DND-41 (cell line): Measurements from ENCODE around the gene LTA4H.

Experiments used
- EZH2 ChIP-seq: IDR thresholded peaks from 3 replicates; pipeline ENCODE4 v1.6.1; 2012; ENCODE audit warnings: borderline replicate concordance, low read depth, mild to moderate bottlenecking, moderate library complexity, low read length, inconsistent platforms; ENCODE audit not compliant: severe bottlenecking
- TF ChIP-seq, protein P1 (sequence below): IDR thresholded peaks from 2 replicates; pipeline ENCODE4 v1.5.1; 2012; ENCODE audit warnings: borderline replicate concordance, low read length, moderate library complexity, mild to moderate bottlenecking; ENCODE audit not compliant: poor library complexity, severe bottlenecking; ENCODE audit errors: extremely low read depth

DNA sequence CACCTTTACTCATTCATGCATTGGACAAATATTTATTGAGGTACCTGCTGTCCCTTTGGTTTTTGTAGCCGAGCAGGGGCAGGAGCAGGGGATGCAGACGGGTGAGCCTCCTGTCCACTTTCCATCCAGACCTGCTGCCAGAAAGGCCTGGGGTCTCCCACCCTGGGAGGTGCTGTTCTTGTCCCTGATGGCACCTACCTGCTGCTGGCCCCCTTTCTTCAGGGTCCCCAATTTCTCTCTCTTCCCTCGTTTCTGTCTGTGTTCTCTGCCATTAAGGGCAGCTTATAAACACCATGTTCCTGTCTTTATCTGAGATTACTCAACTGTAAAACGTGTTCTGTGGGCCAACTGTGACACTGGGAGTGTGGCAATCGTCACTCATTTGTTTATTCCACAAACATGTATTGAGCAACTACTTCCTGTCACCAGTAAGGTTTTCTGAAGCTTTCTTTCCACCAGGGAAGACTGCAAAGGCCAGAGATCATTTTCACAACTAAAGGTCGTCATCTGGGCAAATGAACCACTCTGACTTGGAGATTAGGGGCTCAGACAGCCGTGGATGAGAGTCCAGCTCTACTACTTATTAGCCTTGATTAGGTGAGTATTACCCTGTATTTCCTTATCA is 39.2 kb downstream of the LTA4H start, which contains the start of gene HAL:
- TF ChIP-seq, protein P1, sequence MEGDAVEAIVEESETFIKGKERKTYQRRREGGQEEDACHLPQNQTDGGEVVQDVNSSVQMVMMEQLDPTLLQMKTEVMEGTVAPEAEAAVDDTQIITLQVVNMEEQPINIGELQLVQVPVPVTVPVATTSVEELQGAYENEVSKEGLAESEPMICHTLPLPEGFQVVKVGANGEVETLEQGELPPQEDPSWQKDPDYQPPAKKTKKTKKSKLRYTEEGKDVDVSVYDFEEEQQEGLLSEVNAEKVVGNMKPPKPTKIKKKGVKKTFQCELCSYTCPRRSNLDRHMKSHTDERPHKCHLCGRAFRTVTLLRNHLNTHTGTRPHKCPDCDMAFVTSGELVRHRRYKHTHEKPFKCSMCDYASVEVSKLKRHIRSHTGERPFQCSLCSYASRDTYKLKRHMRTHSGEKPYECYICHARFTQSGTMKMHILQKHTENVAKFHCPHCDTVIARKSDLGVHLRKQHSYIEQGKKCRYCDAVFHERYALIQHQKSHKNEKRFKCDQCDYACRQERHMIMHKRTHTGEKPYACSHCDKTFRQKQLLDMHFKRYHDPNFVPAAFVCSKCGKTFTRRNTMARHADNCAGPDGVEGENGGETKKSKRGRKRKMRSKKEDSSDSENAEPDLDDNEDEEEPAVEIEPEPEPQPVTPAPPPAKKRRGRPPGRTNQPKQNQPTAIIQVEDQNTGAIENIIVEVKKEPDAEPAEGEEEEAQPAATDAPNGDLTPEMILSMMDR: no peak
- TF ChIP-seq EZH2: no peak
